HG03097 (cell line): ENCODE measurements around the gene MATR3.
"Not testable (repeated sequence)": the region's sequence is repeated elsewhere in the genome, so short reads cannot be mapped to it uniquely, and the experiment has no call there.

Experiments used
- ATAC-seq: cut with Tn5 transposase; IDR thresholded peaks from one replicate; pipeline ENCODE4 v1.9.1; 2021; ENCODE audit not compliant: unreplicated experiment, low FRiP score

MATR3 gene

GRCh38 chr5:139295346-139296057 is 2.0 kb downstream of the MATR3 start:
- no peak for ATAC-seq

- ATAC-seq, result no peak
These were observed 2.7 kb downstream of the MATR3 start for GRCh38 chr5:139296198-139296597.

- ATAC-seq, result no peak
These were observed 3.4 kb downstream of the MATR3 start for GRCh38 chr5:139296862-139297326.

- no peak for ATAC-seq
These were observed 4.0 kb downstream of the MATR3 start for GRCh38 chr5:139297439-139298133.

GRCh38 chr5:139298242-139298641 is 4.7 kb downstream of the MATR3 start:
- no peak for ATAC-seq

GRCh38 chr5:139299486-139299885 is 5.9 kb downstream of the MATR3 start:
- ATAC-seq, result no peak

- no peak for ATAC-seq
These were observed 8.4 kb downstream of the MATR3 start for GRCh38 chr5:139301808-139302499.

GRCh38 chr5:139304391-139305324 is 11.1 kb downstream of the MATR3 start:
- no peak for ATAC-seq

GRCh38 chr5:139306197-139306596 is 12.7 kb downstream of the MATR3 start:
- ATAC-seq, result no peak

GRCh38 chr5:139306628-139307379 is 13.3 kb downstream of the MATR3 start:
- ATAC-seq, result no peak

- ATAC-seq, result no peak
These were observed 15.3 kb downstream of the MATR3 start for GRCh38 chr5:139308797-139309196.

GRCh38 chr5:139310715-139311186 is 17.2 kb downstream of the MATR3 start:
- ATAC-seq, result not testable (repeated sequence)

- no peak for ATAC-seq
These were observed 18.5 kb downstream of the MATR3 start for GRCh38 chr5:139312075-139312474.

GRCh38 chr5:139314276-139314675 is 20.7 kb downstream of the MATR3 start:
- no peak for ATAC-seq

GRCh38 chr5:139315056-139315615 is 21.6 kb downstream of the MATR3 start:
- ATAC-seq, result no peak

- no peak for ATAC-seq
These were observed 42.3 kb downstream of the MATR3 start for GRCh38 chr5:139335811-139336210.

- ATAC-seq, result no peak
These were observed 46.5 kb downstream of the MATR3 start for GRCh38 chr5:139340051-139340450.

GRCh38 chr5:139341187-139341688 is 47.7 kb downstream of the MATR3 start:
- no peak for ATAC-seq
